CD14-positive monocyte (primary cell): ENCODE data around the gene PKD1. TPM values are rescaled to one million over a fixed set of nuclear protein-coding genes. Genes with fewer than 3 reads are reported as not detected.
A peak's percentile ranks its signal among the peaks of the same experiment; 100 is the strongest.

Experiments used
- DNase-seq, 3 donors: peaks; one replicate each; pipeline ENCODE4 v3.0.0-alpha.2; 2011 to 2022
- H2AFZ ChIP-seq: 2 replicates; pipeline ENCODE4 v1.6.0; 2012; ENCODE audit warnings: mild to moderate bottlenecking, low read depth, low read length, inconsistent platforms; ENCODE audit not compliant: insufficient read depth, poor library complexity, severe bottlenecking
- H3K27ac ChIP-seq, 2 donors: 1 replicate in 1 of 2; 2 replicates in 1 of 2; pipeline ENCODE4 v1.5.1; 2012 to 2013; ENCODE audit warnings: low read length in 2 of 2, control low read depth in 1 of 2, inconsistent platforms in 1 of 2, low read depth in 1 of 2, mild to moderate bottlenecking in 1 of 2
- H3K27me3 ChIP-seq, 2 donors: one replicate each; pipeline versions ENCODE4 v1.6.0 to v1.6.1; 2011 to 2013; ENCODE audit warnings: low read length in 2 of 2; ENCODE audit not compliant: control insufficient read depth in 2 of 2, insufficient read depth in 2 of 2
- H3K36me3 ChIP-seq, 2 donors: replicated peaks in 1 of 2; 1 replicate in 1 of 2; 2 replicates in 1 of 2; pipeline versions ENCODE4 v1.5.1 to v1.6.1; 2012 to 2013; ENCODE audit warnings: low read length in 2 of 2, control low read depth in 1 of 2, inconsistent platforms in 1 of 2, mild to moderate bottlenecking in 1 of 2; ENCODE audit not compliant: insufficient read depth in 2 of 2, control insufficient read depth in 1 of 2
- H3K4me1 ChIP-seq, 2 donors: 1 replicate in 1 of 2; 2 replicates in 1 of 2; pipeline versions ENCODE4 v1.5.1 to v1.6.1; 2012 to 2013; ENCODE audit warnings: low read length in 2 of 2, control low read depth in 1 of 2, inconsistent platforms in 1 of 2, mild to moderate bottlenecking in 1 of 2, moderate library complexity in 1 of 2; ENCODE audit not compliant: insufficient read depth in 2 of 2, control insufficient read depth in 1 of 2
- H3K4me2 ChIP-seq: replicated peaks from 2 replicates; pipeline ENCODE3; 2012; ENCODE audit warnings: low read length, moderate library complexity, mild to moderate bottlenecking; ENCODE audit not compliant: poor library complexity, severe bottlenecking; ENCODE audit errors: extremely low read depth
- H3K4me3 ChIP-seq, 3 experiments: fragments of 200-600 bp in 1 of 3; sonication (generic) in 1 of 3; replicated peaks in 1 of 3; 1 replicate in 2 of 3; 2 replicates in 1 of 3; pipeline ENCODE4 v1.5.1; 2011 to 2013; ENCODE audit warnings: low read length in 3 of 3, mild to moderate bottlenecking in 3 of 3, control low read depth in 2 of 3, low read depth in 2 of 3, inconsistent platforms in 1 of 3, moderate library complexity in 1 of 3
- H3K79me2 ChIP-seq: 2 replicates; pipeline ENCODE4 v1.6.0; 2012; ENCODE audit warnings: mild to moderate bottlenecking, control low read depth, inconsistent platforms, low read length, moderate library complexity; ENCODE audit not compliant: insufficient read depth
- H3K9ac ChIP-seq: 2 replicates; pipeline ENCODE4 v1.6.0; 2017; ENCODE audit warnings: low read length, mild to moderate bottlenecking; ENCODE audit not compliant: insufficient read depth, poor library complexity, severe bottlenecking
- H3K9me3 ChIP-seq, 2 donors: replicated peaks in 1 of 2; 1 replicate in 1 of 2; 2 replicates in 1 of 2; pipeline versions ENCODE4 v1.5.1 to v1.6.1; 2012 to 2013; ENCODE audit warnings: low read length in 2 of 2, control low read depth in 1 of 2; ENCODE audit not compliant: control insufficient read depth in 1 of 2, insufficient read depth in 1 of 2
- H4K20me1 ChIP-seq: 2 replicates; pipeline ENCODE4 v1.6.0; 2012; ENCODE audit warnings: mild to moderate bottlenecking, low read length, control low read depth, moderate library complexity; ENCODE audit not compliant: insufficient read depth
- H3K27ac Mint-ChIP-seq, 7 donors: one replicate each; pipeline ENCODE4 v1.8.0; 2020; ENCODE audit warnings: mild to moderate bottlenecking in 7 of 7, mixed read lengths in 7 of 7, moderate library complexity in 6 of 7, inconsistent platforms in 2 of 7
- H3K27me3 Mint-ChIP-seq, 3 donors: one replicate each; pipeline ENCODE4 v1.8.0; 2021 to 2022; ENCODE audit warnings: low read depth in 3 of 3, mild to moderate bottlenecking in 3 of 3, mixed read lengths in 3 of 3, moderate library complexity in 3 of 3, inconsistent platforms in 1 of 3
- H3K36me3 Mint-ChIP-seq, 2 donors: one replicate each; pipeline ENCODE4 v1.8.0; 2020; ENCODE audit warnings: mixed read lengths in 2 of 2, inconsistent platforms in 1 of 2, mild to moderate bottlenecking in 1 of 2
- H3K4me1 Mint-ChIP-seq: one replicate; pipeline ENCODE4 v1.8.0; 2020; ENCODE audit warnings: mild to moderate bottlenecking, mixed read lengths
- H3K4me3 Mint-ChIP-seq, 2 donors: one replicate each; pipeline ENCODE4 v1.8.0; 2020; ENCODE audit warnings: mild to moderate bottlenecking in 2 of 2, mixed read lengths in 2 of 2, moderate library complexity in 1 of 2
- H3K9me3 Mint-ChIP-seq, 7 donors: one replicate each; pipeline ENCODE4 v1.8.0; 2020 to 2022; ENCODE audit warnings: mixed read lengths in 7 of 7, mild to moderate bottlenecking in 6 of 7, moderate library complexity in 6 of 7, inconsistent platforms in 2 of 7
- WGBS: methylation state at CpG from one replicate; pipeline ENCODE4 v1.1.5; 2013; ENCODE audit warnings: missing lambda C conversion rate; ENCODE audit not compliant: insufficient coverage; 5-methylcytosine and 5-hydroxymethylcytosine counted together
- intact Hi-C, 2 donors: fragments of 100-400 bp; cut with micrococcal nuclease; formaldehyde crosslinking; loops; one replicate each; pipeline versions ENCODE4 v1.15.0 to v1.15.1; 2023
- polyA plus RNA-seq, 3 donors: library from polyadenylated mRNA; depleted of rRNA in 1 of 3; unstranded in 2 of 3; stranded (reverse) in 1 of 3; fragments of 300-500 nt in 2 of 3; fragments of >200 nt in 1 of 3; fragmentation: Illumina TruSeq in 2 of 3; gene quantifications; 1 replicate in 2 of 3; 2 replicates in 1 of 3; pipeline ENCODE4 v1.2.3, GENCODE V29; 2012 to 2021
- TF ChIP-seq, protein P1 (sequence below): fragments of 200-600 bp; IDR thresholded peaks from one replicate; pipeline ENCODE4 v1.8.0; 2022; ENCODE audit warnings: antibody characterized with exemption, mild to moderate bottlenecking

The PKD1 gene
- polyA plus RNA-seq, 3 donors: 0.22 to 53.8 (median 1.6) TPM

DNA sequence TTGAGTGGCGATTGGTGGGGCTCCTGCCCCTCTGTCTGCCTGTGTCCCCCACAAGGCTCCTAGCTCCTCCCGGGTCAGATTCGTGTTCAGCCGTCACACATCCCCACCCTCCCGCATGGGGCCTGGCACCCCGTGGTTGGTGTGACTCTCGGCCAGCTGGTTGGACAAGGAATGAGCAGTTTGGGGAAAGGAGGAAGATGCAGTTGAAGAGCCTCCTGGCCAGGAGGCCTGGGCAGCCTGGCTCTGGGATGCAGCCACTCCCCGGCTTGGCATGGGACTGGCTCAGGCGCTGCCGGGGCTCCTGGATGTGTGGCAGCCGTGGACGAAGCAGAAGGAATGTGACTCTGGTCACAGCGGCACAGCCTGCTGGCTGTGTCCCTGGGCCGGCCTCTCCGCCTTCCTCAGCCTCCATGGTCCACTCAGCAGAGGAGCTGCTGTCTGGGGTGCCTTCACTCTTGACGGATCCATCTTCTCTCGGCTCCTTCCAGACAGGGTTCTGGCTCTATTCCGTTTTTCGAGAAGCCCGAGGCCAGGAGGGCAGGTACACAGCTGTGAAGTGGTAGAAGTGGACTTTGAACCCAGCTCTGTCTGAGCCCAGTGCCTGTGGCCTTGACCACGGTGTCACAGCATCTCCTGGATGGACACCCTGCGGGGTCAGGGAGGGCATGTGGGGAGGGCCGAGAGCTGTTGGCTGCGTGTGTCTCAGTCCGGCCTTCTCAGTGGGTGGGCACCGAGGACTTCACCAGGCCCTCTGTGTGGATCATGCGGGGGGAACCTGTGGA lies 22.0 kb upstream of the PKD1 start:
- peaks cover 37 to 46% of the 10 kb centered on the region in 2 donors for H3K4me1 ChIP-seq
- H3K27me3 ChIP-seq: no peaks in the 10 kb centered on the region
- H3K36me3 Mint-ChIP-seq: peaks cover 0 to 2% of the 10 kb centered on the region in 2 donors
- peak overlapping the region in 3 of 7 donors; percentile 30 to 89 (median 74) for H3K27ac Mint-ChIP-seq
- H3K27me3 Mint-ChIP-seq: peaks cover 0 to 2% (median 0%) of the 10 kb centered on the region in 3 donors
- no peak overlapping the region for H3K4me2 ChIP-seq
- WGBS: 97% methylated on average over 23 of the region's 27 CpGs
- peaks cover 42% of the 10 kb centered on the region for H3K4me1 Mint-ChIP-seq
- H3K79me2 ChIP-seq: peaks cover 93% of the 10 kb centered on the region
- peaks cover 89% of the 10 kb centered on the region for H4K20me1 ChIP-seq
- H3K9ac ChIP-seq: peak overlapping the region; percentile 8
- H3K9me3 ChIP-seq: no peaks in the 10 kb centered on the region
- peak overlapping the region in 1 of 2 donors; percentile 78 for H3K27ac ChIP-seq
- no peak overlapping the region for H3K4me3 ChIP-seq
- TF ChIP-seq, protein P1, sequence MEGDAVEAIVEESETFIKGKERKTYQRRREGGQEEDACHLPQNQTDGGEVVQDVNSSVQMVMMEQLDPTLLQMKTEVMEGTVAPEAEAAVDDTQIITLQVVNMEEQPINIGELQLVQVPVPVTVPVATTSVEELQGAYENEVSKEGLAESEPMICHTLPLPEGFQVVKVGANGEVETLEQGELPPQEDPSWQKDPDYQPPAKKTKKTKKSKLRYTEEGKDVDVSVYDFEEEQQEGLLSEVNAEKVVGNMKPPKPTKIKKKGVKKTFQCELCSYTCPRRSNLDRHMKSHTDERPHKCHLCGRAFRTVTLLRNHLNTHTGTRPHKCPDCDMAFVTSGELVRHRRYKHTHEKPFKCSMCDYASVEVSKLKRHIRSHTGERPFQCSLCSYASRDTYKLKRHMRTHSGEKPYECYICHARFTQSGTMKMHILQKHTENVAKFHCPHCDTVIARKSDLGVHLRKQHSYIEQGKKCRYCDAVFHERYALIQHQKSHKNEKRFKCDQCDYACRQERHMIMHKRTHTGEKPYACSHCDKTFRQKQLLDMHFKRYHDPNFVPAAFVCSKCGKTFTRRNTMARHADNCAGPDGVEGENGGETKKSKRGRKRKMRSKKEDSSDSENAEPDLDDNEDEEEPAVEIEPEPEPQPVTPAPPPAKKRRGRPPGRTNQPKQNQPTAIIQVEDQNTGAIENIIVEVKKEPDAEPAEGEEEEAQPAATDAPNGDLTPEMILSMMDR: no peak
- no peak overlapping the region for H3K4me3 Mint-ChIP-seq
- DNase-seq: no peak
- H3K36me3 ChIP-seq: no peaks in the 10 kb centered on the region
- no peak overlapping the region for H2AFZ ChIP-seq
- intact Hi-C loops: loop anchor here (5.0 to 10.0 kb wide), 4 partner anchors 50 to 347 kb away; partner anchors contain the start of genes MLST8 (in 1 of the 2), MSRB1 (in 1 of the 2), NTHL1 (in 1 of the 2) and TSC2 (in 1 of the 2)
- peaks cover 0 to 3% (median 0%) of the 10 kb centered on the region in 7 donors for H3K9me3 Mint-ChIP-seq

GRCh38 chr16:2156849-2157224 lies 21.1 kb upstream of the PKD1 start:
- TF ChIP-seq, protein P1: no peak
- Histone ChIP-seq H3K4me1 (peaks cover 38 to 49% of the 10 kb centered on the region in 2 donors), H3K36me3 (peaks cover 0 to under 1% of the 10 kb centered on the region in 2 donors), H3K9ac (peak overlapping the region; percentile 70), H3K27me3 (no peaks in the 10 kb centered on the region), H3K79me2 (peaks cover 89% of the 10 kb centered on the region), H3K27ac (peak overlapping the region in 1 of 2 donors; percentile 78), H2AFZ (no peak overlapping the region), H3K4me3 (peak overlapping the region in 1 of 3 experiments; percentile 97), H3K4me2 (peak overlapping the region; percentile 89), H3K9me3 (no peaks in the 10 kb centered on the region), H4K20me1 (peaks cover 89% of the 10 kb centered on the region)
- H3K27me3 Mint-ChIP-seq: peaks cover 0 to 2% (median 0%) of the 10 kb centered on the region in 3 donors
- peak overlapping the region in 4 of 7 donors; percentile 18 to 48 (median 31) for H3K27ac Mint-ChIP-seq
- peaks cover 47% of the 10 kb centered on the region for H3K4me1 Mint-ChIP-seq
- H3K9me3 Mint-ChIP-seq: no peaks in the 10 kb centered on the region
- DNase-seq: no peak
- WGBS: 35% methylated on average over 3 of the region's 5 CpGs
- H3K4me3 Mint-ChIP-seq: peak overlapping the region; percentile 96 to 97
- peaks cover 3 to 6% of the 10 kb centered on the region in 2 donors for H3K36me3 Mint-ChIP-seq
- intact Hi-C loops: loop anchor here (5.0 to 10.0 kb wide), 4 partner anchors 50 to 348 kb away; partner anchors contain the start of genes MLST8 (in 1 of the 2), MSRB1 (in 1 of the 2), NTHL1 (in 1 of the 2) and TSC2 (in 1 of the 2)
